ENCODE results near the gene MARS2.
"Not testable (repeated sequence)": the region's sequence is repeated elsewhere in the genome, so short reads cannot be mapped to it uniquely, and the experiment has no call there.

The MARS2 gene

GRCh38 chr2:197696571-197696970 is 8.6 kb upstream of the MARS2 start:
- not testable (repeated sequence) for H3F3A ChIP-seq (ENCODE audit: insufficient read depth, low read length)

GRCh38 chr2:197699724-197700123 is 5.4 kb upstream of the MARS2 start:
- not testable (repeated sequence) for H3K27ac ChIP-seq (ENCODE audit: low read depth, low read length, poor library complexity, severe bottlenecking); H3K4me3 ChIP-seq (ENCODE audit: low read depth, low read length, poor library complexity, severe bottlenecking); H3K4me1 ChIP-seq (ENCODE audit: insufficient read depth, low read length, severe bottlenecking); H3K4me2 ChIP-seq (ENCODE audit: low read length); H3K79me2 ChIP-seq (ENCODE audit: insufficient read depth, low read length); H3K27me3 ChIP-seq (ENCODE audit: insufficient read depth, low read length); H3K9me3 ChIP-seq (ENCODE audit: low read length); H3K36me3 ChIP-seq (ENCODE audit: insufficient read depth, low read length); H3K9me2 ChIP-seq (ENCODE audit: low read depth, low read length); H4K20me1 ChIP-seq (ENCODE audit: insufficient read depth, low read length); H3F3A ChIP-seq (ENCODE audit: insufficient read depth, low read length); H2AFZ ChIP-seq (ENCODE audit: low read length); H3K9ac ChIP-seq (ENCODE audit: low read length)

More at GRCh38 chr2:197696571-197696970, 8.6 kb upstream of the MARS2 start:
- H2AFZ ChIP-seq (ENCODE audit: low read length); H4K20me1 ChIP-seq (ENCODE audit: insufficient read depth, low read length); H3K36me3 ChIP-seq (ENCODE audit: insufficient read depth, low read length); H3K27ac ChIP-seq (ENCODE audit: low read depth, low read length, poor library complexity, severe bottlenecking); H3K9me2 ChIP-seq (ENCODE audit: low read depth, low read length); H3K9me3 ChIP-seq (ENCODE audit: low read length); H3K4me2 ChIP-seq (ENCODE audit: low read length); H3K4me3 ChIP-seq (ENCODE audit: low read depth, low read length, poor library complexity, severe bottlenecking); H3K4me1 ChIP-seq (ENCODE audit: insufficient read depth, low read length, severe bottlenecking); H3K27me3 ChIP-seq (ENCODE audit: insufficient read depth, low read length); H3K9ac ChIP-seq (ENCODE audit: low read length); H3K79me2 ChIP-seq (ENCODE audit: insufficient read depth, low read length): not testable (repeated sequence)

- Histone ChIP-seq H4K20me1 (ENCODE audit: insufficient read depth, low read length) (no peaks in the 10 kb centered on the region), H2AFZ (ENCODE audit: low read length) (no peak overlapping the region)
Observed at GRCh38 chr2:197700960-197701359, 4.2 kb upstream of the MARS2 start.

GRCh38 chr2:197704434-197705120 is 592 bp upstream of the MARS2 start:
- Histone ChIP-seq H3K4me2 (ENCODE audit: low read length) (peak overlapping the region; percentile 84), H3F3A (ENCODE audit: insufficient read depth, low read length) (no peaks in the 10 kb centered on the region), H2AFZ (ENCODE audit: low read length) (peak overlapping the region; percentile 96), H3K27ac (ENCODE audit: low read depth, low read length, poor library complexity, severe bottlenecking) (peak overlapping the region; percentile 66), H3K4me3 (ENCODE audit: low read depth, low read length, poor library complexity, severe bottlenecking) (peak overlapping the region; percentile 88), H3K27me3 (ENCODE audit: insufficient read depth, low read length) (no peaks in the 10 kb centered on the region), H3K9me2 (ENCODE audit: low read depth, low read length) (no peaks in the 10 kb centered on the region), H3K4me1 (ENCODE audit: insufficient read depth, low read length, severe bottlenecking) (peaks cover 41% of the 10 kb centered on the region), H3K9ac (ENCODE audit: low read length) (peak overlapping the region; percentile 83), H3K79me2 (ENCODE audit: insufficient read depth, low read length) (peaks cover 36% of the 10 kb centered on the region), H4K20me1 (ENCODE audit: insufficient read depth, low read length) (no peaks in the 10 kb centered on the region), H3K9me3 (ENCODE audit: low read length) (no peaks in the 10 kb centered on the region), H3K36me3 (ENCODE audit: insufficient read depth, low read length) (peaks cover 15% of the 10 kb centered on the region; the same call in 1 of the 2 replicates)
- TF ChIP-seq CTCF (IDR thresholded peaks at IDR 0.05; ENCODE audit: low read length) = no peak

More at GRCh38 chr2:197700960-197701359, 4.2 kb upstream of the MARS2 start:
- Histone ChIP-seq H3K4me2 (ENCODE audit: low read length) (no peak overlapping the region), H3K4me3 (ENCODE audit: low read depth, low read length, poor library complexity, severe bottlenecking) (no peak overlapping the region), H3K9me3 (ENCODE audit: low read length) (no peaks in the 10 kb centered on the region), H3K27me3 (ENCODE audit: insufficient read depth, low read length) (no peaks in the 10 kb centered on the region), H3K9ac (ENCODE audit: low read length) (no peak overlapping the region), H3K79me2 (ENCODE audit: insufficient read depth, low read length) (peaks cover 5% of the 10 kb centered on the region), H3K4me1 (ENCODE audit: insufficient read depth, low read length, severe bottlenecking) (peaks cover 10% of the 10 kb centered on the region), H3K27ac (ENCODE audit: low read depth, low read length, poor library complexity, severe bottlenecking) (no peak overlapping the region), H3K36me3 (ENCODE audit: insufficient read depth, low read length) (no peaks in the 10 kb centered on the region), H3F3A (ENCODE audit: insufficient read depth, low read length) (no peaks in the 10 kb centered on the region), H3K9me2 (ENCODE audit: low read depth, low read length) (no peaks in the 10 kb centered on the region)
- no peak for TF ChIP-seq CTCF (IDR thresholded peaks at IDR 0.05; ENCODE audit: low read length)
- no peak for TF ChIP-seq EZH2 (IDR thresholded peaks at IDR 0.05; ENCODE audit: borderline replicate concordance, low read length)
